Measurements from ENCODE around the gene R3HDM2. TPM values are rescaled to one million over a fixed set of nuclear protein-coding genes. Genes with fewer than 3 reads are reported as not detected.
A peak's percentile ranks its signal among the peaks of the same experiment; 100 is the strongest.

The R3HDM2 gene
- total and polyA plus RNA-seq, 2 donors (not counting 1 experiment from before 2014, with no cell fraction given): 104 to 129 TPM

GRCh38 chr12:57215668-57216013, 215.2 kb downstream of the R3HDM2 start:
- peak overlapping the region; percentile 94 for H3K4me2 ChIP-seq (replicated peaks; ENCODE audit: low read depth, low read length, poor library complexity, severe bottlenecking)
- no peaks in the 10 kb centered on the region for H3K9me3 Mint-ChIP-seq (ENCODE audit: insufficient read depth)
- peak overlapping the region; percentile 65 for H2AFZ ChIP-seq (ENCODE audit: insufficient read depth, low read depth, low read length, poor library complexity, severe bottlenecking)
- no peak for TF ChIP-seq EZH2 (IDR thresholded peaks at IDR 0.05; ENCODE audit: borderline replicate concordance, insufficient read depth, low read depth, low read length, poor library complexity, severe bottlenecking)
- TF ChIP-seq, protein P1, sequence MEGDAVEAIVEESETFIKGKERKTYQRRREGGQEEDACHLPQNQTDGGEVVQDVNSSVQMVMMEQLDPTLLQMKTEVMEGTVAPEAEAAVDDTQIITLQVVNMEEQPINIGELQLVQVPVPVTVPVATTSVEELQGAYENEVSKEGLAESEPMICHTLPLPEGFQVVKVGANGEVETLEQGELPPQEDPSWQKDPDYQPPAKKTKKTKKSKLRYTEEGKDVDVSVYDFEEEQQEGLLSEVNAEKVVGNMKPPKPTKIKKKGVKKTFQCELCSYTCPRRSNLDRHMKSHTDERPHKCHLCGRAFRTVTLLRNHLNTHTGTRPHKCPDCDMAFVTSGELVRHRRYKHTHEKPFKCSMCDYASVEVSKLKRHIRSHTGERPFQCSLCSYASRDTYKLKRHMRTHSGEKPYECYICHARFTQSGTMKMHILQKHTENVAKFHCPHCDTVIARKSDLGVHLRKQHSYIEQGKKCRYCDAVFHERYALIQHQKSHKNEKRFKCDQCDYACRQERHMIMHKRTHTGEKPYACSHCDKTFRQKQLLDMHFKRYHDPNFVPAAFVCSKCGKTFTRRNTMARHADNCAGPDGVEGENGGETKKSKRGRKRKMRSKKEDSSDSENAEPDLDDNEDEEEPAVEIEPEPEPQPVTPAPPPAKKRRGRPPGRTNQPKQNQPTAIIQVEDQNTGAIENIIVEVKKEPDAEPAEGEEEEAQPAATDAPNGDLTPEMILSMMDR (IDR thresholded peaks at IDR 0.05): no peak
- DNase-seq: peak; percentile 77
- CTCF ChIA-PET: interaction anchor here (0.7 to 8.8 kb wide), 2 partner anchors 21 to 243 kb away, joined by 4 to 838 read pairs; partner anchors contain the start of genes SHMT2 and STAC3
- peaks cover 8% of the 10 kb centered on the region for H4K20me1 ChIP-seq (ENCODE audit: control insufficient read depth, insufficient read depth, low read length, poor library complexity, severe bottlenecking)
- 15% methylated on average over 7 of the region's 7 CpGs for WGBS (ENCODE audit: insufficient coverage)
- H3K27ac ChIP-seq (ENCODE audit: low read length in 2 of 2): peak overlapping the region; percentile 79 to 80
- intact Hi-C loops (cut with micrococcal nuclease): loop anchor here (1.0 kb wide), 2 partner anchors 10 to 14 kb away; partner anchors contain the start of gene SHMT2
- peak overlapping the region; percentile 80 for H3K27ac Mint-ChIP-seq
- H3K9ac ChIP-seq (ENCODE audit: low read length): peak overlapping the region; percentile 65
- peaks cover 0 to 18% (median 0%) of the 10 kb centered on the region in 3 donors for H3K9me3 ChIP-seq (ENCODE audit: control extremely low read depth in 1 of 3, control insufficient read depth in 2 of 3, insufficient read depth in 1 of 3, low read length in 2 of 3)
- H3K4me3 ChIP-seq (ENCODE audit: control extremely low read depth in 1 of 5, extremely low read depth in 1 of 5, insufficient read depth in 1 of 5, low read depth in 2 of 5, low read length in 4 of 5): peak overlapping the region in 4 of 5 experiments; percentile 49 to 60 (median 52)
- H3K27me3 Mint-ChIP-seq: peaks cover 43% of the 10 kb centered on the region
- H3K4me3 Mint-ChIP-seq: peak overlapping the region; percentile 82
- H3K4me1 Mint-ChIP-seq: peaks cover 59% of the 10 kb centered on the region
- POLR2A ChIA-PET: interaction anchor here (3.3 to 5.6 kb wide), 2 partner anchors 13 to 24 kb away, joined by 28 to 110 read pairs; partner anchors contain the start of gene SHMT2
- H3K36me3 ChIP-seq (replicated peaks in 1 of 2; ENCODE audit: control extremely low read depth in 1 of 2, control insufficient read depth in 1 of 2, extremely low read depth in 1 of 2, insufficient read depth in 2 of 2, low read length in 1 of 2): no peaks in the 10 kb centered on the region
- ATAC-seq (ENCODE audit: low read depth): peak; percentile 31
- peaks cover 0 to 76% (median 31%) of the 10 kb centered on the region in 4 experiments for H3K27me3 ChIP-seq (replicated peaks in 1 of 4; ENCODE audit: control extremely low read depth in 1 of 4, control insufficient read depth in 3 of 4, insufficient read depth in 4 of 4, low read length in 3 of 4)
- no peaks in the 10 kb centered on the region for H3K79me2 ChIP-seq (ENCODE audit: control insufficient read depth, insufficient read depth, low read length)
- peaks cover 60 to 61% of the 10 kb centered on the region in 2 donors for H3K4me1 ChIP-seq (ENCODE audit: control insufficient read depth in 2 of 2, insufficient read depth in 2 of 2, low read length in 2 of 2)

GRCh38 chr12:57215065-57215464, 215.8 kb downstream of the R3HDM2 start:
- CTCF ChIA-PET: interaction anchor here (0.6 to 8.8 kb wide), 7 partner anchors 22 to 587 kb away, joined by 4 to 838 read pairs (median 8); partner anchors contain the start of genes INHBE, SHMT2 and STAC3
- Histone ChIP-seq H2AFZ (ENCODE audit: insufficient read depth, low read depth, low read length, poor library complexity, severe bottlenecking) (no peak overlapping the region), H4K20me1 (ENCODE audit: control insufficient read depth, insufficient read depth, low read length, poor library complexity, severe bottlenecking) (peaks cover 8% of the 10 kb centered on the region), H3K79me2 (ENCODE audit: control insufficient read depth, insufficient read depth, low read length) (no peaks in the 10 kb centered on the region), H3K4me3 (ENCODE audit: control extremely low read depth in 1 of 5, extremely low read depth in 1 of 5, insufficient read depth in 1 of 5, low read depth in 2 of 5, low read length in 4 of 5) (no peak overlapping the region), H3K4me1 (ENCODE audit: control insufficient read depth in 2 of 2, insufficient read depth in 2 of 2, low read length in 2 of 2) (peaks cover 57 to 58% of the 10 kb centered on the region in 2 donors), H3K9me3 (ENCODE audit: control extremely low read depth in 1 of 3, control insufficient read depth in 2 of 3, insufficient read depth in 1 of 3, low read length in 2 of 3) (peaks cover 0 to 18% (median 0%) of the 10 kb centered on the region in 3 donors), H3K36me3 (replicated peaks in 1 of 2; ENCODE audit: control extremely low read depth in 1 of 2, control insufficient read depth in 1 of 2, extremely low read depth in 1 of 2, insufficient read depth in 2 of 2, low read length in 1 of 2) (no peaks in the 10 kb centered on the region), H3K9ac (ENCODE audit: low read length) (no peak overlapping the region), H3K27ac (ENCODE audit: low read length in 2 of 2) (peak overlapping the region in 1 of 2 donors; percentile 80), H3K27me3 (replicated peaks in 1 of 4; ENCODE audit: control extremely low read depth in 1 of 4, control insufficient read depth in 3 of 4, insufficient read depth in 4 of 4, low read length in 3 of 4) (peaks cover 0 to 70% (median 29%) of the 10 kb centered on the region in 4 experiments), H3K4me2 (replicated peaks; ENCODE audit: low read depth, low read length, poor library complexity, severe bottlenecking) (peak overlapping the region; percentile 94)
- Mint-ChIP-seq H3K27me3 (peaks cover 41% of the 10 kb centered on the region), H3K4me1 (peaks cover 57% of the 10 kb centered on the region), H3K9me3 (ENCODE audit: insufficient read depth) (no peaks in the 10 kb centered on the region), H3K27ac (peak overlapping the region; percentile 80), H3K4me3 (peak overlapping the region; percentile 82)
- ATAC-seq (ENCODE audit: low read depth) (no peak), DNase-seq (no peak)
- 43% methylated on average over 8 of the region's 11 CpGs for WGBS (ENCODE audit: insufficient coverage)
- TF ChIP-seq EZH2 (IDR thresholded peaks at IDR 0.05; ENCODE audit: borderline replicate concordance, insufficient read depth, low read depth, low read length, poor library complexity, severe bottlenecking): no peak
- TF ChIP-seq, protein P1 (IDR thresholded peaks at IDR 0.05): no peak
- POLR2A ChIA-PET: interaction anchor here (3.3 to 5.6 kb wide), 2 partner anchors 14 to 25 kb away, joined by 28 to 110 read pairs; partner anchors contain the start of gene SHMT2
- intact Hi-C loops (cut with micrococcal nuclease): no loop called here

Data from B cell (primary cell).